ENCODE data around the gene RHBG.

Gene RHBG

DNA sequence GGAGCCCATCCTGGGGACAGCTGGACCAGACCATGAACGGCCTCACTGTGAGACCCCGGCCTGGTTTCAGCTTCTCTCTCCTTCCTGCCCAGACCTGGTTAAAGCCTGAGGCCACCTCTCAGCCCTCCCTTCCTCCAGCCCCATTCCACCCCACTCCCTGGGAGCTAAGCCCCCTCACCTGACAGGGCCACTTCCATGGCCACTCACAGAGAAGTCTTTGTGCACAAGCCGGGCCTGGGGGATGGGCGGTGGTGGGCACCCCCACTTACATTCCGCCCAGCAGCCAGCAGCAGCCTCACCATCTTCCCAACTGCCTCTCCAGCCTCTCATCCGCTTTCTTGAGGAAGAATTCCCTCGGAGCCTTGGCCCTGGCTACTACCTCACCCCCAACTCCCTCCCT lies 40.4 kb downstream of the RHBG start:
- no peak for FAIRE-seq

DNA sequence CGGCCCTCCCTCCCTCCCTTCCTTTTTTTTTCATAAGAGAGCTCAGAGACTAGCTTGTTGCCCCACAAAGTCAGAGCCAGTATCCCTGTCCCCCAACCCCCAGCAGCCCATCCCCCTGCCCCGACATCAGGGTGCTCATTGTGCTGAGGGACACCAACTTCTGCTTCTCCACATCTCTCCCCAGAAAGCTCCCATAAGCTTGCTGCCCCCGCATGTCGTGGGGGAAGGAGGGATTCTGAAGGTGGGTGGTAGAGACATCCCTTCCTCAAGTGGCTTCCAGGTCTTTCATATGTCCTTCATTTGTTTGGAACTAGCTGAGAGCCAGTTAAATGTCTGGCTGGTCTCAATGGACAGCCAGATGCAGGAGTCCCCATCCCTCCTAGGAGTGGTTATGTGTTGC lies 41.2 kb downstream of the RHBG start:
- no peak for FAIRE-seq

DNA sequence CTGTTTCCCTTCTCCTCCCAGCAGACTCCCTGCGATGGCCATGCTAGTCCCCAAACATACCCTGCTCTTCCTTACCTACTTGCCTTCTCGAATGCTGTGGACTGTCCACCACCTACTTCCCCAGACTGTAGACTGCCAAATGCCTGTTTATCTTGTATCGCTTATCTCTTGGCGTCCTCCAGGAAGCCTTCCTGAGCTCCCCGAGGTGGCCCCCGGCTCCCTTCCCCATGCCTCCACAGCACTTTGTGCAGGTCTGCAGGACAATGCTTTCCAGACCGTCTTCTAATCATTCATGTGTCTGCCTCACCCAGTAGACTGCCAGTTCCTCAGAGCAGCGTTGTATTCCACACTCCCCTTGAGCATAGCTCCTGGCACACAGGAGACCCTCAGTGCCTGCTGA lies 41.7 kb downstream of the RHBG start:
- no peak for FAIRE-seq

DNA sequence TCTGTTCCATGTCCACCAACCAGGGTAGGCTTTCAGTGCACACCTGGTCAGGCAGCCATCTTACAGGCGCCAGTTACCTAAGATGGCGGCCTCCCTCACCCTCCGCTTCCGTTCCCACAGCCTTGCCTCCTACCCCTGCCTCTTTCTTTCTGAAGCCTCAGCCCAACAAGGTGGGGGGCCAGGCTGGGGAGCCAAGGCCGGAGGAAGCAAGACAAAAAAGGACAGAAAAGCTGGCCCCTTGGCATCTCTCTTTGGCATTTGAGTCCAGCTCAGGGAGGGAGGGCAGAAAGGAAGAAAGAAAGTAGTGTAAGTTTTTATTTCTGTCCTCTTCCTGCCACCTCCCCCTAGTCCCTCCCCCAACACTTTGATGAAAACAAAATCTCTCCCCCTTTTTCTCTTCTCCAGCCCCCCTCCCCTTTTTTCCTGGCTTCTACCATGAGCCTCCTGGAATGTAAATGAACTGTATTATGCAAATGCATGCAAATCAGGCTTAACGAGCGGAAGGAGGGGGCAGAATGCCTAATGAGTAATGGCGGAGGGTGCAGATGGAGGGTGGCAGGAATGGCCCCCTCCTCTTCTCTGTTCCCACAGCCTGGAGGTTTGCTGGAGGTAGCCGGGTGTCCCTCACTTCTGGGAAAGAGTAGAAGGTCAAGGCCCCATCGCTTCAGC lies 43.8 kb downstream of the RHBG start:
- no peak for FAIRE-seq

DNA sequence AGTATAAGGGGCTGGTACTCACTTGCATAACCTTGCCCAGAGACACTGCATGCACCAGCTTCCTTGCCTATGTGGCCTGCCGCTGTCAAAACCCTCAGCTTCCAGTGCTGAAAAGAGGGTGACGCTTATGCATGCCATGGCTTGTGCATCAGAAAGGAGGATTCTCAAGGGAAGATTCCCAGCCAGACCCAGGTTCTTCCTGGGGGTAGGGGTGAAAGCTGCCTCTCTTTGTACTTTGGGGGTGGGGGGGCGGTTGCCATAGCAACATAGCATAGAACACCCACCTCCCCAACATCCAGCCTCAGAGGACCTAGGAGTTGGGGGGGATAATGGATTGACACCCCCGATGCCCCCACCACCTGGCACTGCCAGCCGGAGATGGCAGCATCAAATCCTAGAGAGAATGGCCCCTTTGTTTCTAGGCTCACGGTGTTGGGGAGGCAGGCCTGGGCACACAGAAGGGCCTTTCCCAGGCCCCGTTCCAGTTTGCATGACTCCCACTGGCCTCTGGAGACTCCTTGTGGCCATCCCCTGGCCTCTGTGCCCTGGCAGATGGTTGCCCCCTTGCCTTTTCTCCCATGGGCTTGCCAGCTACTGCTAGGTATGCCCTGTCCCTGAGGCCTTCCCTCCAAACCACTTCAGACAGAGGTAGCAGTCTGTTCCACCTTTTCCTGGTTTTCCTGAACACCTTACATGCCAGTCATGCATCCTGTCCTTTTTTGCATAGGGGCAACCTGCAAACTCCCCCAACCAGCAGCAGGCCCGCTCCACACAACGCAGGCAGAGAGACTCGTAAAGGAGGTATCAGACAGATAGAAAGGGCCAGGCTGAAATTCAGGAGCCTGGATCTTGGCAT lies 44.6 kb downstream of the RHBG start:
- no peak for FAIRE-seq

DNA sequence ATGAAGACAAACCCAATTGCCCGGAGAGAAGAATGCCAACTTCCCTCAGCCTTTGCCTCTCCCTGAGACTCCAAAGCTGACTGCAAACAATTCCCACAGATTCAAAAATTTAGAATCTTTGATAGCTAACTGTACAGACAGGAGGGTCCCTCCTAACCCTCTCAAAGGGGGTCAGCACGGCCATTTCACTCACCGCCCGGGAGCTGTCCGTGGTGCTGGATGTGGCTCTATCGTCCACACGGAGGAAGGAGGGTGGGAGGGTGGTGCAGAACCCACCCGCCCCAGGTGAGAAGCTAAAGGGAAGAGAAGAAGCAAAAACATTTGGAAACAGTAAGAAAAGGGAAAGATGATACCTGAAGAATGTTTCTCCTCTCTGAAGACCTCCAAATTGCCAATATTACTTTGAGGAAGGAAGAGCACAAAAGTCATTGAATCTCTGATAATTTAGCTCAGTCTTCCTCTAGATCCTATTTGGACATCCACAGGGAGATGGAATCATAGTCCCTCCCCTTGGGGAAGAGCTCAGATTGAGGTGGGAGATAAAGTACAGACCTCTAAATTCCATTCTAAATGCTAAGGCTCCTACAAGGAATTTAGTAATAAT lies 45.6 kb downstream of the RHBG start:
- FAIRE-seq, result no peak

DNA sequence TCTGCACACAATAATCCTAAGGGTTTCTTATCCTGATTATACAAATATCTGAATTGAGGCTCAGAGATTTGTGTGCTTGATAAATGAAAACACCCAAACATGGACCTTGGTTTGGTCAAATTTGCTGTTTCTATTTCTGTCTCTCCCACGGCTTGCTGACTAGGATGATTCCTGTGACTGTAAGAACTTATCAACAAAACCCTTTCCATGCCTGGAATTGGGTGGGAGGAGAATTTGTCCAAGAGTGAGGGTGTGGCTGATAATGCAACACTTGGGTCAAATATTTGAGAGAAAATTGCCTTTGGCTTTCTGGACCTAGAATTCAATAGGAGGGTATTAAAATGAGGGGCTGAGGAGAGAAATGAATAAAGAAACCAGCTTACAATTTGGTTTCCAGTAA lies 48.0 kb downstream of the RHBG start:
- FAIRE-seq, result no peak

DNA sequence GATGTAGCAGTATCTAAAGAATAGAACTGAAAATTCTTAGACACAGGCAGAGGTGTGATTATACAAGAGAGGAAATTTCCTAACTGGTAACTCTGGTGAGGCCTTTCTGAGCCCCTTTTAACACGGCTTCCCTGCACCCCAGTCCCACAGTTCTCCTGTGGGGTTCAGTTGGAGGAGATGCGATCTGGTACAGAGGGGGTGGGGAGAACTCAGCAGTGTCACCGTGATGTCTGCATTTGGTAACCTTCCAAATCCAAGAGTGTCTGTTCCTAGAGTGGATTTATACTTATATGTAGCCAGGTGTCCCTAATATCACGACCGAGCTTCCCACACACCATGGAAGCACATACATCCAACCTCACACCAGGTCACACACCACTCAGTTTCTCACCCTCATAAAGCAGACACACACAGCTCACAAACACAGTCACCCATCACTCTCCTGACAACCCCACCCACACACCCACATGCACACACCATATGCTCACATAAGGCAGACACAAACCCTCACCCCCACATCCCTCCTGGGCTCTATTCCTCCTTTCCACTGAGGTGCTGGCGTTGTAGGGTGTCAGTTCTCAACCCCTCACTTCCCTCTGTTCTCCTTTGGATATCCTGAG lies 48.5 kb downstream of the RHBG start:
- no peak for FAIRE-seq

DNA sequence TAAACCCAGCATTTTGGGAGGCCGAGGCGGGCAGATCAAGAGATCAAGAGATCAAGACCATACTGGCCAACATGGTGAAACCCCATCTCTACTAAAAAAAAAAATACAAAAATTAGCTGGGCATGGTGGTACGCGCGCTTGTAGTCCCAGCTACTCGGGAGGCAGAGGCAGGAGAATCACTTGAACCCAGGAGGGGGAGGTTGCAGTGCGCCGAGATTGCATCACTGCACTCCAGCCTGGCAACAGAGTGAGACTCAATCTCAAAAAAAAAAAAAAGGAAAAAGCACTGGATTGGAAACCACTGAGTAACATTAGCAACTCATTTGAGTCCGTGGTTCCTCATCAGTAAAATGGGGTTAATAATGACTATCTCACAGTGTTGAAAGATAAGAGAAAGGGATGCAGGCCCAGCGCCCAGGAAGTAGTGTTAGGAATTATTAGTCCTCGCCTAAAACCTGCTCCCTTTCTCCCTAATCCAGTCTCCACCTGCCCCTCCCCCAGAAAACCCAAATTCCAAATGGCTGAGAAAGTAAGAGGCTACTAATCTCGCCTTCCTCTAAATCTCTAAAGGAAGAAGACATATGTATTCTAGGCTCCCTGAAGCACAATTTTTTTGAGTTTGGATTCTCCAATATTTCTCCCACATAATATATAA lies 49.5 kb downstream of the RHBG start:
- no peak for FAIRE-seq

DNA sequence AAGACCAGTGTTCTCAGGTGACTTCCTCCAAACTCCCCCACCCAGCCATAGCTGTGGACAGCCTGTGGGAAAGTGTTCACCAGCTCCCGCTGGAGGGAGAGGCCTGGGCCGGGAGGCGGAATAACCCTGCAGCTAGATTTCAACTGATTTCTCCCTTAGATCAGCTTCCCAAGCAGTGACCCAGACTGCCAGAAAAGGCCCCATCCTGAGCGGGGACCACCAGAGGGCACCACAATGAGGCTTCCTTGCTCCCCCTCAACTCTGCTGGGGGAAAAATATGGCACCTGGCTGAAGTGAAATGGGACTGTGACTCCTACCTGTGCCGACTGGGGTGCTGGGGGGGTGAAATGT lies 50.8 kb downstream of the RHBG start:
- FAIRE-seq, result no peak

DNA sequence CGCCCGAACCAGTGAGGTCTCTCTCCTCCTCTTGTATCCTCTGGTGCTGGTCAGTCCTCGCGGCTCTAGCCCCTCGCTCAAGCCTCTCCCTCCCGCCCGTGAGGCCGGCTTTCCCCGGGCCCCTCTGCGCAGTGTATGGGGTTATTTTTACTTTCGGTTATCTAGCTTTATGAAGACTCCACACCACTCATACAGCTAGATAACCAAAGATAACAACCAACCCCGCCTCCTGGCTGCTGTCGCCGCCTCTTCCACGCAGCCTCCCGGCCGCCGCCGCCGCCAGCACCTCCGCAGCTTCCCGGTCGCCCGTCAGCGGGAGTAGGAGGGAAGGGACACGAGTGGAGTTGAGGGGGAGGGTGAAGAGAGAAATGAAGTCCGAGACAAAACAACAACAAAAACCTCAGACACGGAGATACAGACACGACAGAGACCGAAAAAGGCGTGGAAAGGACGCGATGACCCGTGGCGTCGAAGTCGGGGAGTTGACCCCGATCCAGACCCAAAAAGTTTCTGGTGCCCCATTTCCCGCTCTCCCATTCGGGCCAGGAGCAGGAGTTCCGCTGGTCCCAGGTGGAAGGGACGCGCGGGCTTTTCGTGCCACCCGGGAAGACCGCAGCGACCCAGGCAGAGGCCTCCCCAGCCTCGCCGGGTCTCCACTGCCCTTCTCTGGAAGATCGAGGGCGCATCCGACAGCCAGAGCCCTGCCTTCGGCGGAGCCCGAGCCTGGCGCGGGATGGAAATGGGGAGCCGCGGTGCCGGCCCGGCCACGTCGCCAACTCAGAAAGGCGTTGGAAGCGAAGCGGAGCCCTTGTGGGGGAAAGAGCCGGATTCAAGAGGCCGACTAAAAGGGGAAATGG lies 51.4 kb downstream of the RHBG start:
- FAIRE-seq, result no peak

DNA sequence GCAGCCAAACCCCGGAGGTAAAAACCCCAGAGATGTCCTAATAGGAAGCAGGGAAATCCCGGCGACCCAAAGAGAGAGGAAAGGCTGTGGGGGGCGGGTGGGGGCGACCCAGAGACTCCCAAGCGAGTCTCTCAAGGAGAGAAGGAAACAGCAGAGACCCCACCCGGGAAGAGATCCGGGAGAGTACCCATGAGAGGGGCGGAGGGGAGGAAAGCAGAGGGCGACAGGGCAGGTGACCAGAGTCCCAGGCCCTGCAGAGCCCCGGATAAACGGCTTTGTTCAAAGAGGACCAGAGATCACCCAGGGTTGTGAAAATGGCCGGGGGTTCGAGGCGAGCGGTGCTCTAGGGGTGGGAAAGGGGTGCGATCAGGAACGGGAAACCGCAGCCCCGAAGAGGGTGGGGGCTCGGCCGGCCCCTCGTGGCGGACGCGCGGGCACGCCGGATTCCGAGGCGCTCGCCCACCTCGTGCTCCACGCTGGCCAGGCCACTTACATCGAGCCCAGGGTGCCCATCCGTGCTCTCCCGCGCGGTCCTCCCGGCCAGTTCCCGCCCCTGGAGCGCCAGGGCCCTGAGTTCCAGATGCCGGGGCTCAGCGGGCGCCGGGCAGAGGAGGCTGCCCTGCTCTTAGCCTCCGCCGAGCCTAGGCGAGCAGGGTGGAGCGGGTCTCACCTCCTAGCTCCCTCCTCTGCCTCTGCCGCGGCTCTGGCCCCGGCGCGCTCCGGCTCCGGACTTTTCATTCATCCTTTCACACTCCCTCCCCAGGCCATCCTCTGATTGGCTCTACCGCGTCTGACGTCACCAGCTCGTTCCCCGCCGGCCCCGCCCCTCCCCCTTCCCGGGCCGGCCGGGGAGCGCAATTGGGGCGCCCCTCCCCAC lies 52.3 kb downstream of the RHBG start:
- FAIRE-seq, result no peak

DNA sequence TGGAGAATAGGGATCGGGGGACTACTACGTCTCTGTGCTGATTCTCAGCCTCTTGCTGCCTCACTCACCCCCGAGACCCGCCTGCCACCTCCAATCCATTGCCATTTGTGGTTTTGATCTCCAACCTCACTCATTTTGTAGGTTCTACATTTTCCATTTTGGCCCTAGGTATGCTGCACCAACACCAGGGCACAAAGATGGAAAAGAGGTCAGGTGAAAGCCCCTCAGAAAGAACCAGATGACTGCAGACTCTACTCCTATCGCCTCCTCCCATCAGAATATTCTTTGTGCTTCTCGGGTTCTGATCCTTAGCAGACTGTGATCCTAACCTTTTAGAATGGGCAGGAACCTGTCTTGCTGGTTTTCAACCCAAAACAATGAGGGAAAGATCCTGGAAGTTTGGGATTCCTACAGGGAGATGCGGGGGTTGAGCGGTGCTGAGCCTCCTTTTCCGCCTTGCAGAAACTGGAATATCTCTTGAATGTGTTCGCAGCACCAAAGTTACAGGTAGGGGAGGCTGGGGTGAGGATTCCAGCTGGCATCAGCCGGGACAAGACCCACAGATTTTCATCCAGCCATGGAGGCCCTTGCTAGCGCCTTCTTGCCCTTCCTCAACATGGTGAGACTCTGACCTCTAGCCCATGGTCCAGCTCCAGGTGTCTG lies 53.1 kb downstream of the RHBG start:
- FAIRE-seq, result no peak

DNA sequence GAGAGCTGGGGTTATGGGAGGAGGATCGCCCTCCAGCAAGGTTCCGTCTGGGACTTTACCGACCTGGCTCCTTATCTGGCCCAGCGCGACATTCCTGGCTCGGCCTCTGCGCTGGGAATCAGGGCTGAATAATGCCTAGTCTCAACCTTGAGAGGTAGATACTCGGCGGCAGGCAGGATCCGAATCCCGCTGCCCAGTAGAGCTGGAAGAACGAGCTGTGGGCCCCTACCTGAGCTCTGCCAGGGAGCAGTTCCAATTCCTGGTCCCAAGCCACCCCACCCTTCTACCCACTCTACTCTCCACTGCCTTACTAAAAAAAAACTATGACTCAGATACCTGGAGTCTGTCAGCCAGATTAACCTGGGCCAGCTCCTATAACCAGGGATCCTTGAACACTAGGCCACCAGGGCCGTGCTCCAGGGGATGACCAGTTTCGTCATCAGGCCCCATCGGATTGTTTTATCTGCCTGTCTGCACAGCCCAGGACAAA lies 53.6 kb downstream of the RHBG start:
- no peak for FAIRE-seq

DNA sequence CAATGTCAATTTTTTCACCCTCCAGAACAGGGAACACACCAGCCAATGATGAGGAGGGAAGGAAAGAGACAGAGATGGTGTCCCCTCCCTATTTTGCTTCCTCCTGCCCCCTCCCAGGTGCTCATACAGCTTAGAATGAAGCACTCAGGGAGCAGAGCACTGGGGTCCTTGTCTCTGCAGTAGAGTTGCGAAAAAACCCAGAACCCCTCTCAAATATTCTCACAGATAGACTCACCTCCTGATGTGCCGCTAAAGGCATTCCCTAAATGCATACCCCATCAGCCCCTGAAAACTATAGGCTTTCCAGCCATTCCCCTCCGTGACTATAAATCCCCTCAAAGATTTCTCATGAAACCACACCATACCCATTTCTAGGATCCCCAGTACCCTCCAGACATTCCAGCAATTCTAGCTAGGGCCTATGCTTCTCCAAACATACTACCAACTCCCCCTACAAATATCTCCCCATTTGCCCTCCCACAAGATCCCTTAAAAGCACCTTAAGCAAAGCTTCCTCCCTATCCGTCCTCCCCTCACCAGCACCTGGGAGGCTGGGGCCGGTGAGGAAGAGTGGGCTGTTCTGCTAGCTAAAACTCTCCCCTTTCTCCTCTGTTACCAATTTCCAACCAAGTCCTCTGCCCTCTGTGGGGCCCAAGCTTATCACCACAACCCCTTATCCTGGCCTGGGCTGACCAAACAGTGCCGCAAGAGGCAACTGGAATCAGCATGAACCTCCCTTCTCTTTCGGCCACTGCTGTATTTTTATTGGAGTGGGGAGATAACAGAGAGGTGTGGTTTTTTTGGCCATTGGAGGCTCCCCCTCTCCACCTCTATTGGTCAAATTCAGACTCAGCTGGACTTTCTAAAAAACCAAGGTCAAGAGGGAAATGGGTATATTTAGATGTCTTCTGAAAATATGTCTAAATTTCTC lies 54.7 kb downstream of the RHBG start:
- FAIRE-seq, result no peak

DNA sequence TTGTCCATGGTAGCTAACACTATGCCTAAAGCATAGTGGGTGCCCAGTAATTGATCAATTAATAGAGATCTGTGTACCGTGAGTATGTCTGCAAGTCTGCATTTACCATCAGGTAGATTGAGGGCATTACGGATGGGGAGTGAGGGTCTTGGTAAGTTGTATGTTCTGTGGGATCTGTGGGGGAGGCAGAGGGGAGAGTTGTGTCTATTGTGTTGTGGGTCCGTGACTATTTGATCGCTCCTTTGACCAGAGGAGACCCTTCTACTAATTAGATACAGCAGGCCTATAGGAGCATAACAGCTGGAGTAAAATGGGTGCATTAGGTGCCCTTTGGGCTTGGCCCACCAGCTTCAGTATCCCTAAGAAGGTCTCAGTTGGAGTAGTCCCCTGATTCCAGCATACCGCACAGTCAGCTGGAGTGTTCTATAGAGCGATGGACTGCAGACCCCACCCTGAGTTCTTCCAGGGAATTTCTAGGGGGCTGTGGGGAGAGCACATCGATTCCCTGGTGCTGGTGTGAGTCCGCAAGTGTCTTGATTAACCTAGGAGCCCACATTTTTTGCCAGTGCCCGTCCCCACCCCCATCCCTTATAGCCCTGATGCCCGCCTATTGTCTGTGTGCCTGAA lies 55.9 kb downstream of the RHBG start:
- FAIRE-seq, result no peak

DNA sequence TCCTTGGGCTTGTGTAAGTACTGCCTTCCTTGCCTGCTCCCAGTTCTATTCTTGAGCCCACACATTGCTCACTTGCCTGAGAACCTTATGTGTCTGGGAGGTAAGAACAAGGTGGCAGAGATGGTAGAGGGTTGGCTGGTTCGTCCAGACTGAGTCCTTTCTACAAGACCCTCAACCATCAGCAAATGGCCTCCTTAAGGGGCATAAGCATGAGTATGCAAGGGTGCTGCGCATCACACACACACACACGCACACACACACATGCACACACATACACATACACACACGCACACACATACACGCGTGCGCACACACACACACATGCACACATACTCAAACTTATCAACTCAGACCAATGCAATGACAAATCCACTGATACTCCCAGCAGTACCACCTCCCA lies 56.9 kb downstream of the RHBG start:
- no peak for FAIRE-seq

DNA sequence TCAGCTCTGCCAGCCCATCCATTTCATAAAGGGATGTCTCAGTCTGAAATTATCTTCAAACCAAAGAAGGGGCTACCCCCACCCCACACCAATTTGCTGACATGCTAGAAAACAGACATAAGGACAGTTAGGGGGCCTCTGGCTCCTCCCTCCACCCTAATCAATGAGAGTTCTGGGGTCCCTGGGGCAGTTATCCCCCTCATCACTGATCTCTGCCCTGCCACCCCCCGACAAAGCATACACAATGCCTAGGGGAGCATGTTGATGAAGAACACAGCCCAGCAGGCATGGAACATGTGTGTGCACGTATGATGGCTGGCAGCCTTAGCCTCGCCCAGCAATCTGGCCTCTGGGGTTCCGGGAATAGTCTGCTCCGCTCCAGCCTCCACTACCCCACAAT lies 58.9 kb downstream of the RHBG start:
- no peak for FAIRE-seq

All from endometrium (tissue), 2 donors.